ENCODE measurements around the gene KCNQ1.

The KCNQ1 gene

GRCh38 chr11:2755071-2755470 is 310.3 kb downstream of the KCNQ1 start:
- no peak for DNase-seq (ENCODE audit: low read depth in 4 of 4, low spot score in 1 of 4)

- no peak for DNase-seq (ENCODE audit: low read depth in 4 of 4, low spot score in 1 of 4)
These were observed 313.9 kb downstream of the KCNQ1 start for GRCh38 chr11:2758751-2759150.

DNA sequence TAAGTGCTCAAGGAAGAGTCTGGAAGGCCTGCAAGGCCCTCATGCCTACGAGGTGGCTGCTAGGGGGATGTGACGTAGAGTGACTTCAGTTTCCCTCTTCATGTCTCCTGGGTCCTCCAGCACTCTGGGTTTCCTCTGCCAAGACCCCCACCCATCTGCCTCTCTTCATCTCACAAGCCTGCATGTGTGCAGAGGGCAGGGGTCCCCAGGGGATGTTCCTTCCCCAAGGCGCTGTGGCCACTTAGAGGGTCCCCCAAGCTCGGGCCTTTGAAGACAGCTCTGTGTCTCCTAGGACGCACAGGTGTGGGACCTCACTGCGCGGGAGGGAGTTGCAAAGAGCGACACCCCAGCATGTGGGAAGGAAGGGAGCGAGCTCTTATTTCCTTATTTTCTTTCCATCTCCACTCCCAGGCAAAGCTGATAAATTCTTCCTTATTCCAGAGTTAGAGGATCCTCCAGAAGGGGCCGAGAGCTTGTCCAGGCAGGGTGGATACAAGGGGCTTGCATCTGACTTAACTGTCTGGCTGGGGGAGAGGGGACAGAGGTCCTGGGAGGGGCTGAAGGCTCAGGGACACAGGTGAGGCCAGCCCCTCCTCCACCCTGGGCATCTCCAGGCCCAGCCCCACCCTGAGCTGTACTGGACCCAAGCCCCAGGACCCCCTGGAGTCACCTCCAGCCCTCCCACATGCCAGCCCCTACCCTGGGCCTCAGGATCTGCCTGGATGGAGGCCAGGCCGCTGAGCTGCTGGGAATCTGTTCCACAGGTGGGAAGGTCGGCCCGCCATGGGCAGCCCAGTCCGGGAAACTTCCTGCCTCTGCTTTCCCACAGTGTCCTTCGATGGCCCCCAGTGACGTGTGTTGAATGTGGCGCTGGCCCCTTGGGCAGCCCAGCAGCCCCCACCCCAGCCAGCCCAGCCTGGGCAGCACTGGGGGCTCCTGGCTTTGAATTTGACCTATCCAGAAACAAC is 314.7 kb downstream of the KCNQ1 start:
- no peak for DNase-seq (ENCODE audit: low read depth in 4 of 4, low spot score in 1 of 4)

DNA sequence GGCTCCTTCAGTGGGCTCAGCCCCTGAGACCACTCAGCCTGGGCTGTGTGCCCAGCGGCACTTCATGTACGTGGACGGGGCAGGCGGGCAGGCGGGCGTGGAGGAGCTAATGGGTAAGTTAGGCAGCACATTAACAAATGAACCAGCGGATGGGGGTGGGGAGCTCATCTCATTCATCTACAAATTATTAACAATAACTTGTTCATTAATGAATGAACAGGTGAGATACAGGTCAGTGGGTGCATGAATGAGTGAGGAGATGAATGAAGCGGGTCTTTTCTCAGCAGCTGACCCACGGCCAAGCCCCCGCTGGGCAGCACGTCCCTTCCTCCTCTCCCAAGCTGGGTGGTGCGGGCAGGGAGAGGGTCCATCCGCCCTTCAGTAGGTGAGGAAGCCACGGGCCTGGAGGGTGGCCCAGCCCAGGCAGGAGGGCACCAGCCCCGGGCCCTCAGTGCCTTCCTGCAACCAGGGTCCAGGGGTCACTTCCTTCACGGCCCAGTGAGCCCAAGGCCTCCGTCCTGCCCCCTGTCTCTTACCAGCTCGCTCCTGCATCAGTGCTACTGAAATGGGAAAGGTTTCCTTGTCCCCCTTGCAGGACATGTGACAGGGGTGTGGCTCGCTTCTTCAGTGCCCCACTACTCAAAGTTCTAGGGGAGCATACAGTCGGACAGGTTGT is 315.5 kb downstream of the KCNQ1 start:
- no peak for DNase-seq (ENCODE audit: low read depth in 4 of 4, low spot score in 1 of 4)

GRCh38 chr11:2761131-2762030 is 316.6 kb downstream of the KCNQ1 start:
- DNase-seq (ENCODE audit: low read depth in 4 of 4, low spot score in 1 of 4) = no peak

- no peak for DNase-seq (ENCODE audit: low read depth in 4 of 4, low spot score in 1 of 4)
These were observed 317.2 kb downstream of the KCNQ1 start for GRCh38 chr11:2762031-2762380.

- DNase-seq (ENCODE audit: low read depth in 4 of 4, low spot score in 1 of 4) = no peak
These were observed 317.6 kb downstream of the KCNQ1 start for GRCh38 chr11:2762451-2762850.

GRCh38 chr11:2763984-2764383 is 319.2 kb downstream of the KCNQ1 start:
- DNase-seq (ENCODE audit: low read depth in 4 of 4, low spot score in 1 of 4) = no peak

DNA sequence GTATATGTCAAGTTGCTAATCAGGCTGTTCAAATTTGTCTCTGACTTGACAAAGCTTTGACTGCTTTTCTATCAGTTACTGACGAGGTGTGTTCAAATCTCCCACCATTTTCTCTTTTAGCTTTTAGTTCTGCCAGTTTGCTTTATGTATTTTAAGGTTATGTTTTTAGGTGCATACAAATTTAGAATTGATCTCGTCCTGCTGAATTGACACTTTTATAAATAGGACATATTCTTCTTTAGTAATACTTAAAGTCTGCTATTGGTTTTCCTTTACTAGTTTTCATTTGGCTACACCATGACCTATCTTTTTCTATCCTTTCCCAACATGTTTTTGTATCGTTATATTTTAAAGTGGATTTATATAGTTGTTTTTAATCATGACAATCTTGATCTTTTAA is 320.7 kb downstream of the KCNQ1 start:
- no peak for DNase-seq (ENCODE audit: low read depth in 4 of 4, low spot score in 1 of 4)

DNA sequence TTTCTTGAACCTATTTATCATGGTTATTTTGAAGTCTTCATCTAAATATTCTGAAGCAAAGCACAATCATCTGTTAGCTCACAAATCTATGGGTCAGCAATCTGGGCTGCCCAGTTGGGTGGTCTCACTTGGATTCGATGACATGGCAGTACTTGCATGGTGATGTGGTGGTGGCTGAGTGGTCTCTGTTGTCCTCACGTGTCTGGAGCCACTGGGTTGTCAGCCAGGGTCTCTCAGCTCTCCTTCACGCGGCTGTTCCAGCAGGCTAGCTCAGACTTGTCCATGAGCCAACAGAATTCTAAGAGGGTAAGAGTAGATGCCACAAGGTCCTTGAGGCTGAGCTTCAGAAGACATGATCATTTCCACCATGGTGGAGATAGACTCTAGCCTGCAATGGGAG is 321.4 kb downstream of the KCNQ1 start:
- DNase-seq (ENCODE audit: low read depth in 4 of 4, low spot score in 1 of 4) = no peak

DNA sequence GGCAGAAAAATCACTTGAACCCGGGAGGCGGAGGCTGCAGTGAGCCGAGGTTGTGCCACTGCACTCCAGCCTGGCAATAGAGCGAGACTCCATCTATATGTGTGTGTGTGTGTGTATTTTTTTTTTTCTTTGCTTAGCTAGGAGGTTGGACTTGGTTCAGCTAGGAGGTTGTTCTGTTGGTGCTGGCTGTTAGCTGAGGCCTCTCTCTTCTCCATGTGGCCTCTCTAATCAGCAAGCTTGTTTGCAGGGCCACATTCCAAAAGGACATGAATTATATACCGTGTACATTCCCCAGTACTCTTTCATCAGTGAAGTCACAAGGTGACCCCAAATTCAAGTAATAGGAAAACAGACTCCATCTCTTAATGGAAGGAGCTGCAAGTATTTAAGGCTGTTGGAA is 322.3 kb downstream of the KCNQ1 start:
- no peak for DNase-seq (ENCODE audit: low read depth in 4 of 4, low spot score in 1 of 4)

- DNase-seq (ENCODE audit: low read depth in 4 of 4, low spot score in 1 of 4) = no peak
These were observed 323.0 kb downstream of the KCNQ1 start for GRCh38 chr11:2767801-2768200.

DNA sequence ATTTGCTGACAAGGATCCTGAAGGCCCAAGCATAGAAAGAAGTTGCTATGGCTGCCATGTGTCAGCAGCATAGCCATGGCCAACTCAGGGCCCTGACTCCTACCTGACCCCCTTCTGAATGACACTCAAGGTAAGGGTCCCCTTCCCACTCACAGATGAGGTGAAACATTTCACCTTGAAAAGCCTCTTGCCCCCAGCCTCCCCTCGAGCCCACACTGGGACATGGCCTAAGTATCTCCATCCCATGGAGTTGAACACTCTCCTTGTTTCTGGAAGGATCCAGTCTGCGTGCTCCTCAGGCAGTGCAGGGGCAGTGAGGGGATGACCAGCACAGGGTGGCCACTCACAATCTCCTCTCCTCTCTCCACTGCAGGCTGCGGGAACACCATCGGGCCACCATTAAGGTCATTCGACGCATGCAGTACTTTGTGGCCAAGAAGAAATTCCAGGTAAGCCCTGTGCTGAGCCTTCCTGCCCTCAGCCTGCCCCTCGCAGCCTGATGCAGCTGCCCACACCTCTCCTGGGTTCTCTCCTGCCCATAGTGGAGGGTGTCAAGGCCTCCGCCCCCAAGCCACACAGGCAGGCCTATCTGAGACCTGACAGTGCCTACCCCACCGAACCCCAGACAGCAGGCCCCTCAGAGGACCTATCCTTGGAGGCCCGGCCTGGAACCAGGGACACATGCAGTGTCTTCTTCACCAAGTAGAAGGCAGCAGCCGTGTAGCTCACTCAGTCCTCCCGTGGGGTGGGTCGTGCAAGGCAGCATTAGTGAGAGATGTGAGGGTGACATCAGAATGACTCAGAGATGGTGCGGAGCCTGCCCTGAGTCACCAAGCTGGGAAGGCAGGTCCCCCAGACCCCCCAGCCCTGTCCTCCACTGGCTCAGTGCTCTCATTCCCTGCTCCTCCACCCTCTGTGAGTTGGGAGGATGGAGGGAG is 323.9 kb downstream of the KCNQ1 start:
- no peak for DNase-seq (ENCODE audit: low read depth in 4 of 4, low spot score in 1 of 4)

GRCh38 chr11:2769409-2770095 is 324.7 kb downstream of the KCNQ1 start:
- no peak for DNase-seq (ENCODE audit: low read depth in 4 of 4, low spot score in 1 of 4)

GRCh38 chr11:2770096-2770751 is 325.4 kb downstream of the KCNQ1 start:
- no peak for DNase-seq (ENCODE audit: low read depth in 4 of 4, low spot score in 1 of 4)

DNA sequence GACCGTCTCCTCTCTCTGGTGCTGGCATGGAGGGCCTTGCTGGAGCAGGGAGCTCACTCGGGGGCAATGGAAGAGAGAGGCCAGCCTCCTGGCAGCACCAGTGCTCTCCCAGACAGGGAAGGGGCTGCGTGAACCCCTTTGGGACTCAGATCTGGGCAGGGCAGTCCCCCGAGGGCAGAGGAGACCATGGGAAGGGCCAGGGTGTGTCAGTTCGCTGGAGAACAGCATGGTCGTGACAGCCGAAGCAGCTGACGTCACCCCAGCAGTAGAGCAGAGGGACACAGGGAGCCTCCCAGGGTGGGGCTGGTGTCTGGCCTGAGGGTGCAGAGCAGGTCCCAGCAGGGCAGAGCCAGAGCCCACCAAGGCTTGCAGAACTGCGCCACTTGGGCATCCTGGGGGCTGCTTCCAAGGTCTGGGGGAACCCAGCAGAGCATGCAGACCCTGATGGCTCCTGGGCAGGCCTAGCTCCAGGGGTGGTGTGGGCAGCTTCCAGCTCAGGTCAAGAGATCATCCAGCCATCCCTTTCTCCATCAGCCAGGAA is 326.0 kb downstream of the KCNQ1 start:
- DNase-seq (ENCODE audit: low read depth in 4 of 4, low spot score in 1 of 4) = no peak

DNA sequence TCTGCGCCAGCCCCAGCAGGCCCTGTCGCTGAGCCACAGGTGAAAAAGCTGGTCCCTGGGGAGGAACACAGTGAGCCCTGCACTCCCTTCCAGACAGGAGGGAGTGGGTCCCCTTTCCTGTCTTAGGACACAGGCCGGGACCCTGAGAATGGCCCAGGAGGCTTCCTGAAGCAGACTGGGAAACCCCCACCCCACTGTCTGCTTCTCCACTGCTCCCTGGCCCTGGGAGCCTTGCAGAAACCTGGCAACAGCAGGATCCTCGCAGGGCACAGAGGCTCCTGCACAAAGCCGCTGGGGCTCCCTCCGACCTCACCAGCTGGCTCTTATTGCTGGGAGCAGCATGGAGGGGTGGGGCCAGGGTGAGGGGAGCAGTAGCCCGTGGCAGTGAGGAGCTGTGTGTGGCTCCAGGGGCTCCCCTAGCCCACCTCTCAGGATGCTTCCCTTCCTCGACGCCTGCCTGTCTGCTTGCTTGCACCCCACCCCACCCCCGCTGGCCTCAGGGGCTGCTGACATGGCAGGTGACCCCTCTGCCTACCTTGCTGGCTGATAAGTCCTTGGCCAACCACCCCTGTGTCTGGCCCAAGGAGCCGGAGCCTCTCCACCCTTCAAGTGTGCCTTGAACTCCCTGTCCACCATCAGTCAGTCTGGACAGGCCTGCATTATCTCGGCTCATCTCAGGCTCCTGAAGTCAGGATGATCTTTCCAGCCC is 327.1 kb downstream of the KCNQ1 start:
- DNase-seq (ENCODE audit: low read depth in 4 of 4, low spot score in 1 of 4) = no peak

- peak in 1 of 4 experiments; percentile 19 for DNase-seq (ENCODE audit: low read depth in 4 of 4, low spot score in 1 of 4)
These were observed 327.8 kb downstream of the KCNQ1 start for GRCh38 chr11:2772544-2773031.
